Renal cortex interstitium (tissue), 15 donors: Measurements from ENCODE around the gene TPMT. TPM values are rescaled to one million over a fixed set of nuclear protein-coding genes. Genes with fewer than 3 reads are reported as not detected.
"Not testable (repeated sequence)": the region's sequence is repeated elsewhere in the genome, so short reads cannot be mapped to it uniquely, and the experiment has no call there.

Experiments used
- DNase-seq, 11 donors: peaks; one replicate each; pipeline ENCODE4 v3.0.0-alpha.2; 2013; ENCODE audit warnings: low read depth in 9 of 11, low spot score in 4 of 11; ENCODE audit errors: extremely low read depth in 1 of 11
- long read RNA-seq, 16 experiments: transcript quantifications; one replicate each; lab custom pipeline, GENCODE V29; 2026
- polyA plus RNA-seq, 3 donors: library from polyadenylated mRNA; unstranded; fragments of 120-200 nt; gene quantifications; one replicate each; pipeline ENCODE4 v1.2.1, GENCODE V29; 2013; ENCODE audit not compliant: insufficient read length in 3 of 3

TPMT gene
- polyA plus RNA-seq = 10 to 100 TPM; 23.4 to 28.5 (median 25.4) TPM
- long read RNA-seq, donor 1, transcript TPMT-201 (9 exons, 3,181 nt) = major isoform, 10 of 10 reads
- long read RNA-seq, donor 1, partial matches to known transcripts = 0 of 10 reads
- long read RNA-seq, donor 1, other reads (novel, unspliced or antisense) = 0 of 10 reads
- long read RNA-seq, donor 2, transcript TPMT-201 (9 exons, 3,181 nt) = major isoform, 6 of 6 reads
- long read RNA-seq, donor 2, partial matches to known transcripts = 0 of 6 reads
- long read RNA-seq, donor 2, other reads (novel, unspliced or antisense) = 0 of 6 reads
- long read RNA-seq, donor 3, transcript TPMT-201 (9 exons, 3,181 nt) = major isoform, 10 of 10 reads
- long read RNA-seq, donor 3, partial matches to known transcripts = 0 of 10 reads
- long read RNA-seq, donor 3, other reads (novel, unspliced or antisense) = 0 of 10 reads
- long read RNA-seq, donor 4, transcript TPMT-201 (9 exons, 3,181 nt) = major isoform, 6 of 6 reads
- long read RNA-seq, donor 4, partial matches to known transcripts = 0 of 6 reads
- long read RNA-seq, donor 4, other reads (novel, unspliced or antisense) = 0 of 6 reads
- long read RNA-seq, donor 5 = 0 reads
- long read RNA-seq, donor 6, transcript TPMT-201 (9 exons, 3,181 nt) = major isoform, 6 of 6 reads
- long read RNA-seq, donor 6, partial matches to known transcripts = 0 of 6 reads
- long read RNA-seq, donor 6, other reads (novel, unspliced or antisense) = 0 of 6 reads
- long read RNA-seq, donor 7, transcript TPMT-201 (9 exons, 3,181 nt) = major isoform, 10 of 10 reads
- long read RNA-seq, donor 7, partial matches to known transcripts = 0 of 10 reads
- long read RNA-seq, donor 7, other reads (novel, unspliced or antisense) = 0 of 10 reads
- long read RNA-seq, donor 8 = 0 reads
- long read RNA-seq, donor 9, transcript TPMT-201 (9 exons, 3,181 nt) = major isoform, 11 of 11 reads
- long read RNA-seq, donor 9, partial matches to known transcripts = 0 of 11 reads
- long read RNA-seq, donor 9, other reads (novel, unspliced or antisense) = 0 of 11 reads
- long read RNA-seq, donor 10, transcript TPMT-201 (9 exons, 3,181 nt) = major isoform, 7 of 12 reads
- long read RNA-seq, donor 10, partial matches to known transcripts = 5 of 12 reads
- long read RNA-seq, donor 10, other reads (novel, unspliced or antisense) = 0 of 12 reads
- long read RNA-seq, donor 11, transcript TPMT-201 (9 exons, 3,181 nt) = major isoform, 9 of 9 reads
- long read RNA-seq, donor 11, partial matches to known transcripts = 0 of 9 reads
- long read RNA-seq, donor 11, other reads (novel, unspliced or antisense) = 0 of 9 reads
- long read RNA-seq, donor 12 = 0 reads
- long read RNA-seq, donor 13 = 0 reads
- long read RNA-seq, donor 14, transcript TPMT-201 (9 exons, 3,181 nt) = major isoform, 13 of 13 reads
- long read RNA-seq, donor 14, partial matches to known transcripts = 0 of 13 reads
- long read RNA-seq, donor 14, other reads (novel, unspliced or antisense) = 0 of 13 reads
- long read RNA-seq, donor 15, partial matches to known transcripts = 0 of 2 reads
- long read RNA-seq, donor 15, other reads (novel, unspliced or antisense) = 0 of 2 reads
- long read RNA-seq, donor 16, transcript TPMT-201 (9 exons, 3,181 nt) = major isoform, 21 of 21 reads
- long read RNA-seq, donor 16, partial matches to known transcripts = 0 of 21 reads
- long read RNA-seq, donor 16, other reads (novel, unspliced or antisense) = 0 of 21 reads

DNA sequence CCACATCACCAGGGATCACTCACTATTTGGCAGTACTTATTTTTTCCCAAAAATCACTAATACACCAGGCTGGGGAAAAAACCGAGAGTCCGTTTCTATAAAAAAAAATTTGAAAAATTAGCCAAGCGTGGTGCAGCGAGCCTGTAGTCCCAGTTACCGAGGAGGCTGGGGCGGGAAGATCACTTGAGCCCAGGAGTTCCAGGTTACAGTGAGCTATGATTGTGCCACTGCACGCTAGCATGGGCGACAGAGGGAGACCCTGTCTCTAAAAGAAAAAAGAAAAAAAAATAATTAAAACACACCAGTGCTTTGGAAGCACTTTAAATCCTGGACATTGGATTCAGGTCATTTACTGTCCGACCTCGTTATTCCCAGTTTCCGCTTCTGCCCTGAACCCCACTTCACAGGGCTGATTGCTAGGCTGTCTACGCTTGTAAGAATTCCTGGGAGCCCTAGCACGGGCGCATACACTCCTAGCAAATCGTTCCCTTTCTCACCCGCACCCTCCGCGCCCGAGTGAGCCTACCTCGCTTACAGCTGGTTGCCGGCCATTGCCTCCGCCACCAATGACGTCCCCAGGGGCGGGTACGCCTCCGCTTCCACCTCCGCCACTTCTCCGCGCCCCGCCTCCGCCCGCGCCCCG lies at the start of gene TPMT:
TSS of gene TPMT (minus strand) at position 571 of the 643 bp plus-strand sequence. CDS start 5,950 bp downstream, outside the sequence.
- DNase-seq = peak in 3 of 11 donors; percentile 9 to 59 (median 22)

DNA sequence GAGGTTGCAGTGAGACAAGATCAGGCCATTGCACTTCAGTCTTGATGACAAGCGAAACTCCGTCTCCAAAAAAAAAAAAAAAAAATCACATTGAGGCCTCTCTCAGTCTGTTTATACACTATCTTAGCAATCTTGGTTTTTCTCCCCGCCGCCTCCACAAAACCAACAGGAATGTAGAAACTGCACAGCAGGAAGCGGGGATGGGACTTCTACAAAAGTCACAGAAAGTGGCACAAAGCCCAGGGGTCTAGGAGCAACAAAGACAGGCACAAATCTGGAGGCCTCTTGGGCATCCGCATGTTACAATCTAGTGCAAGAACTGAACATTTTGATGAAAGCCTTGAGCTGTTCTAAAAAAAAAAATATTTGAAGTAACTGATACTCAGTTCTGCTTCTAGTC lies 48.9 kb upstream of the TPMT start:
- no peak for DNase-seq

DNA sequence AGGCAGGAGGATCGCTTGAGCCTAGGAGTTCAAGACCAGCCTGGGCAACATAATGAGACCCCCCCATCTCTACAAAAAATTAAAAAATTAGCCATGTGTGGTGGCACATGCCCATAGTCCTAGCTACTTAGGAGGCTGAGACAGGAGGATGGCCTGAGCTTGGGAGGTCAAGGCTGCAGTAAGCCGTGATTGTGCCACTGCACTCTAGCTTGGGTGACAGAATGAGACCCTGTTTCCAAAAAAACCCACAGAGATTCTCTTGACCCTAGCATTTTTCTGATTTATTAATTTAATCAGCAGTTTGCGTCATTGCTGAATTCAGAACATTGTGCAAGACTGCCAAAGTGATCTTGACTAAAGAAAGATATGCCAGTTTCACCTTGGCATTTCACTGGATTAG lies 37.1 kb upstream of the TPMT start:
- no peak for DNase-seq

DNA sequence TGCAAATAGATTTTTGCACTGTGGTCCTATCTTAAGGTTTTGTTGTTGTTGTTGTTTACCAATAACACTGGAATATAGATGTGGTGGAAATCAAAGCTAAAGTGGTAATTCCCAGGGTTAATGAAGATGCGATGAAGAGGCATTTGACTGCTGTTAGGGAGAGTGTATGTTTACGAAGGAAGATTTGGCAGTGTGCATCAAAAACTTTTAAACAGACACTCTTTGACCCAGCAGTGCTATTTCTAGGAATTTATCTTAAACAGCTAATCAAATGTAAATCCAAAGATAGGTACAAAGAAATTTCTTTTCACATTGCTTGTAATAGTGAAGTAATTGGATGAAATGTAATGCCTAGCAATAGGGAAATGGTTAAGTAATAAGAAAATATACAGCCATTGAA lies 34.3 kb upstream of the TPMT start:
- DNase-seq = no peak

DNA sequence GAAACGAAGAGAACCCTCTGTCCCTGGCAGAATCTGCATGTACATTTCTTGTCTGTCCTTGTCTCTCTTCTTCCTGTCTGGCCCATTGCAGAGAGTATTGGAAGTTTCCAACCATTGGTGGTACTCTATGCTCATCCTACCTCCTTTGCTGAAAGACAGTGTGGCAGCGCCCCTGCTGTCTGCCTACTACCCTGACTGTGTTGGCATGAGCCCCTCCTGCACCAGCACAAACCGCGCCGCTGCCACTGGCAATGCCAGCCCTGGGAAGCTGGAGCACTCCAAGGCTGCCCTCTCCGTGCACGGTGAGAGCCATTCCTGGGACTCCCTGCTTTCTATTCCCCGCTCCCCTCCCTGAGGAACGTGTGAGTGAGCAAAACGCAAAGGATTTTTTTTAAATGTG lies 32.8 kb upstream of the TPMT start:
- DNase-seq = no peak

DNA sequence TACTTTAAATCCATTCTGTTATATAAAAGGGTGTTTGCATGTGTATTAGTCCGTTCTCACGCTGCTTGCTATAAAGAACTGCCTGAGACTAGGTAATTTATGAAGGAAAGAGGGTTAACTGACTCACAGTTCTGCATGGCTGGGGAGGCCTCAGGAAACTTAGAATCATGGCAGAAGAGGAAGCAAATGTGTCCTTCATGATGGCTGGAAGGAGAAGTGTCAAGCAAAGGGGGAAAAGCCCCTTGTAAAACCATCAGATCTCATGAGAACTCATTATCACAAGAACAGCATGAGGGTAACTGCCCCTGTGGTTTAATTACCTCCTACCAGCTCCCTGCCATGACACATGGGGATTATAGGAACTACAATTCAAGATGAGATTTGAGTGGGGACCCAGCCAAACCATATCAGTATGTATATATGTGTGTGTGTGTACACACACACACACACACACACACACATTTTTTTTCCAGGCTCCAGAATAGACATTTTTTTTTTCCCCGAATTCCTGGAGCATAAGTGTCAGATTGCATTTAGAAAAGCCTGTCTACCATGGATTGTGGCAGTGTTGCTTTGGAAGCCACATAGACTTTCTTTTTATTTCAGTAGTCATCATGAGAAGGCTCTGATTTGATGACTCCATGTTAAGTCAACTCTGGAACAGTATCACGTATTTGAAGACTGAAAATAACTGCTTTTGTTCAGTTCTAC lies 31.8 kb upstream of the TPMT start:
- DNase-seq = no peak

DNA sequence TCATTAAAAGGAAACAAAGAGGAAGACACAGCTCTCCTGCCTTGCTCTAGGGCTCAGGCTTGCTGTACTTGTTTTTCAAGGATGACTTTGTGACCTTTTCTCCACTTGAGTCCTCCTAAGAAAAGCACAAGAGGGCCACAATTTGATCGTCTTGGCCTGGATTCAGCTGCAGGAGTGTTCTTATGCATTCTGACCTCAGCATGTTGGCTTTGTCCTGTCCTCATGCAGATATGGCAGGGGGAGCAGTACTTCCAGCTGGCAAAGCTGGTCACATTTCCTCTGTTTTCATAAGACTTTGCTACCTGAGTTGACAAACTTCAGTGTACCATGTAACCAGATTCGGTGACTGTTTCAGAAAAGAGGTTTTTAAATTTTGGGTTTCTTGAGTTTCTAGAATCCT lies 31.2 kb upstream of the TPMT start:
- DNase-seq = peak in 2 of 11 donors; percentile 5 to 8

DNA sequence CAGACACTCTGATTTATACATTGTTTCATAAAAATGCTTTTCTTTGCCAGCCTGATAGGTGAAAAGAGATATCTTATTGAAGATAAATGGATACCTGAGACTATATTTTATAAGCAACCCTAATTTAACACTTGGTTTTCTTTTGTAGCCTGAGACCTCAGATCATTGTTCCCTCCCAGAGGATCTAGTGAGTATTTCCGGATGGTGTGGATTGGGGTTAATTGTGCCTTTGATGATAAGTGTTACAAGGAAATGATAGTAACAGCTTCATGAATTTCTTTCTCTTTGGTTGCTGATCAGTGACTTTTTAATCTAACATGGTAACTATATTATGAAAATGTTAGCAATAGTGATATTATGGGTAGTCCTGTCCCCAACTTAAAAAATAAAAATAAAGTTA lies 30.7 kb upstream of the TPMT start:
- DNase-seq = no peak

DNA sequence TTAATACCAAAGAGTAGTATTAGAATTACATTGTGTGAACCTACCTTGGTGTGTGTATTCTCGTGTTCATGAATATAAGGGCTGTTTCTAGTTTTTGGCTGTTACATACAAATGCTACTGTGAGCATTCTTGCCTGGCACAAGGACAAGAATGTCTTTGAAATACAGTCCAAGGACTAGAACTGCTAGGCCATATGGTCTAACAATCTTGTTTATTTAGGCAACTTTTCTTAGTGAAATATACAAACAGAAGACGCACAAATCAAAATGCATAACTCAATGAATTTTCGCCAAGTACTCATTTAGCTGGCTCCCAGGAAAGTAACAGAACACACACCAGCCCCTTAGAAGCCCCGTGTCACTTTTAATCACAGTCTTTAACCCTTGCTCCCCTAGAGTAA lies 28.9 kb upstream of the TPMT start:
- DNase-seq = peak in 9 of 11 donors; percentile 12 to 46 (median 24)

DNA sequence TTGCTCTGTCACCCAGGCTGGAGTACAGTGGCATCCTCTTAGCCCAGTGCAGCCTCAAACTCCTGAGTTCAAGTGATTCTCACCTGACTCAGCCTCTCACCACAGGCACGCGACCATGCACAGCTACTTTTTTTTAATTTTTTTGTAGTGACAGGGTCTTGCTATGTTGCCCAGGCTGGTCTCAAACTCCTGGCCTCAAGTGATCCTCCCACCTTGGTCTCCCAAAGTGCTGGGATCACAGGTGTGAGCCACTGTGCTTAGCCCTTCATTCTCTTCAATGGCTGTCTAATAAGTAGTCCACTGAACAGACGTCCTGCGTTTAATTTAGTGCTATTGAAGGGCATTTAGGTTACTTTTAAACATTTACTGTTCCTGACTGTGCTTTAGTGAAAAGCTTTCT lies 27.7 kb upstream of the TPMT start:
- DNase-seq = no peak

DNA sequence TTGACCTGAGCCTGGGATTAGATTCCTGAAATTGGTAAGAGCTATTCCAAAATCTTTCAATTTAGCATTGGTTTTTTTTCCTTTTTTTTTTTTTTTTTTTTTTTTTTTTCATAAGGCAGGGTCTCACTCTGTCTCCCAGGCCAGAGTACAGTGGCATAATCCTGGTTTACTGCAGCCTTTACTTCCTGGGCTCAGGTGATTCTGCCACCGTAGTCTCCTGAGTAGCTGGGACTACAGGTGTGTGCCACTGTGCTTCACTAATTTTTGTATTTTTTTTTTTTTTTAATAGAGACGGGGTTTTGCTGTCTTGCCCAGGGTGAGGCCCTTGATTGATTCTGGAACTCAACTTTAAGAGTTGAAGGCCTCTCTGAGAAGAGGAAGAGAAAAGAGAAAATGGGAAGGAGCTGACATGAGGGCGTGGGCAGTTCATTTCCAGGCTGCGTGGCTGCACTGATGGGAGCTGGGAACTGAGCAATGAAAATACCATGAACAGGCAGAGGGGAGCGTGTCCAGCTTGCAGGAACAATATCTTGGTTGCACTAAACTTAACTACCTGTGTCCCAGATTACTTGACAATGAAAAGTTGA lies 25.0 kb upstream of the TPMT start:
- no peak for DNase-seq

DNA sequence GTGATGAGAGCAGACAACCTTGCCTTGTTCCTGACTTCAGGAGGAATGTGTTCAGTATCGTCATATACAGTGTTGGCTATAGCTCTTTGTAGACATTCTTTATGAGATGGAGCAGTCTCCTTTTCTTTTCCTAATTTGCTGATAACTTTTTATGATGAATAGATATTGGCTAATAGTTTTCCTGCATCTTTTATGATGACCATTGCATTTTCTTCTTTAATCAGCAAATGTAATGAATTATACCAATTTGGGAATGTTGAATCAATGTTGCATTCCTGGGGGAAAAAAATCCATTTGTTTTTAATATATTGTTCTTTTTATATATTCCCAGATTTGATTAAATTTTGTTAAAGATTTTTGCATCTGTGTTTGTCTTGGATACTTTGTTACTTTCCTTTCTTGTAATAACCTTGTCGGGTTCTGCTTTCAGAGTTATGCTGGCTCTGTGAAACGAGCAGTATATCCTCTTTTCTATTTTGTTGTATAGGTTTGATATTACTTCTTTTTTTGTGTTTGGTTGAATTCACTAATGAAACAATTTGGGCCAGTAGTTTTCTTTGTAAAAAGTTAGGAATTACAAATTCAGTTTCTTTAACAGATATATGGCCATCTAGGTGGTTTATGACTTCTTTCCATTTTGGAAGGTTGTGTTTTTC lies 24.2 kb upstream of the TPMT start:
- no peak for DNase-seq

DNA sequence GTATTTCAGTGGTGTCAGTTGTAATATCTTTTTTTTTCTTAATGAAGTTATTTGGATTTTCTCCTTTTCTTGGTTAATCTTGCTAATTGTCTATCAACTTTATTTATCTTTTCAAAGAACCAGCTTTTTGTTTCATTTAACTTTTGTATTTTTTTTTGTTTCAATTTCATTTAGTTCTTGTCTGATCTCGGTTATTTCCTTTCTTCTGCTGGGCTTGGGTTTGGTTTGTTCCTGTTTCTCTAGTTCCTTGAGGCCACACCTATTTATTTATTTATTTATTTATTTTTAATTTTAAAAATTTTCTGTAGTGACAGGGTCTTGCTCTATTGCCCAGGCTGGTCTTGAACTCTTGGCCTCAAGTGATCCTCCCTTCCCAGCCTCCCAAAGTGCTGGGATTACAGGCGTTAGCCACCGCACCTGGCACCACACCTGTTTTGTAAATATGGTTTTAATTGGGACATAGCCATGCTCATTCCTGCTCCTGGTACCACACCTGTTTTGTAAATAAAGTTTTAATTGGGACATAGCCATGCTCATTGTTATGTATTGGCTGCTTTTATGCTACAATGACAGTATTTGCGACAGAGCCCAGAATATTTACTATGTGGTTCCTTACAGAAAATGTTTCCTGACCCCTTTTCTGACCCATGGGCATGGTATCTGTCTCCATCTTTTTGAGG lies 22.5 kb upstream of the TPMT start:
- no peak for DNase-seq

DNA sequence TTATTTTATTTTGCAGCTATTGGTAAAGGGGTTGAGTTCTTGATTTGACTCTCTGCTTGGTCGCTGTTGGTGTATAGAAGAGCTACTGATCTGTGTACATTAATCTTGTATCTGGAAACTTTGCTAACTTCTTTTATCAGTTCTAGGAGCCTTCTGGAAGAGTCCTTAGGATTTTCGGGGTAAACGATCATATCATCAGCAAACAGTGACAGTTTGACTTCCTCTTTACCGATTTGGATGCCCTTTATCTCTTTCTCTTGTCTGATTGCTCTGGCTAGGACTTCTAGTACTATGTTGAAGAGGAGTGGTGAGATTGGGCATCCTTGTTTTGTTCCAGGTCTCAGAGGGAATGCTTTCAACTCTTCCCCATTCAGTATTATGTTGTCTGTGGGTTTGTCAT lies 21.3 kb upstream of the TPMT start:
- DNase-seq = not testable (repeated sequence)

DNA sequence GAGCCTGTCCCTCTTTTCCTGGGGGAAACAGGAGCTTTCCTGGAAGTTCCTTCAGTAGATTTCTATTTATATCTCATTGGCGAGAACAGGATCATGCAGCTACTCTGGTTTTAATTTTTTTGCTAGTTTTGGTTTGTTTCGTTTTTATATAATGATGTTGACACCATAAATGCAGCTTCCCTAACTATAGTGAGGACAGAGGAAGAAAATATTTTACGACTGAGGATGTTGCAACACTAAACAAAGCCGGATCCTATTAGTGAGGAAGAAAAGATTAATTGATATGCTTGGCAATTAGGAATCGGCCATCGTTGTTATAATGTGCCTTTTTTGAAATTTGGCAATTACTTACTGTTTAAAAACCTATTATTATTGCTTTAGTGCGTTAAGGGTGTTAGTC lies 17.0 kb upstream of the TPMT start:
- no peak for DNase-seq

DNA sequence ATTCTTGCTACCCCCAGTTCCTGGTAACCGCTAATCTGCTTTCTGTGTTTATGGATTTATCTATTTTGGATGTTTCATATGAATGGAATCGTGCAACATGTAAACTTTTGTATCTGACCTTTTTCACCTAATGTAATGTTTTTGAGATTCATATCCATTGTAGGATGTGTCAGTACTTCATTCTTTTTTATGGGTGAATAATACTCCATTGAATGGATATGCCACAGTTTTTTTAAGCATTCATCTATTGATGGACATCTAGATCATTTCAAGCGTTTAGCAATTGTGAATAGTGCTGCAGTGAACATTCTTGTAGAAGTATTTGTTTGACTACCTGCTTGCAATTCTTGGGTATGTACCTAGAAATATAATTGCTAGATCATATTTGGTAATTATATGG lies 13.4 kb upstream of the TPMT start:
- DNase-seq = no peak
